ENCODE measurements around the gene CDH13. TPM values are rescaled to one million over a fixed set of nuclear protein-coding genes. Genes with fewer than 3 reads are reported as not detected.

The CDH13 gene
- total and polyA plus RNA-seq, 2 donors (not counting 3 experiments of a cell fraction or from before 2014, with no cell fraction given), result 96.6 to 124 TPM

DNA sequence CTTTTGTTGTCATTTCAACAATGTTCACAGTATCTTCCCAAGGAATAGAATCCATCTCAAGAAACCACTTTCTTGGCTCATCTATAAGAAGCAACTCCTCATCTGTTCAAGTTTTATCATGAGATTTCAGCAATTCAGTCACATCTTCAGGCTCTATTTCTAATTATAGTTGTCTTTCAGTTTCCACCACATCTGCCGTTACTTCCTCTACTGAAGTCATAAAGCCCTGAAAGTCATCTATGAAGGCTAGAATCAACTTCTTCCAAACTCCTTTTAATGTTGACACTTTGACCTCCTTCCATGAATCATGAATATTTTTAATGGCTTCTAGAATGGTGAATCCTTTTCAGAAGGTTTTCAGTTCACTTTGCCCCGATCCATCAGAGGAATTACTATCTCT lies 102.1 kb downstream of the CDH13 start:
- no peaks in the 10 kb centered on the region for H3K79me2 ChIP-seq (ENCODE audit: control insufficient read depth, insufficient read depth, low read length)
- no TSS peak for BruUV-seq (replicated peaks)
- FAIRE-seq, result no peak

More for the DNA sequence above, 102.1 kb downstream of the CDH13 start:
- Histone ChIP-seq H3K27ac (ENCODE audit: insufficient read depth, low read depth, low read length) (no peak overlapping the region), H3K9me1 (replicated peaks; ENCODE audit: control insufficient read depth, extremely low read depth, insufficient read depth, low read length) (no peaks in the 10 kb centered on the region), H2AFZ (ENCODE audit: low read depth, low read length) (no peak overlapping the region), H3K4me1 (ENCODE audit: control insufficient read depth, extremely low read depth, insufficient read depth, low read length) (no peaks in the 10 kb centered on the region), H3K4me3 (replicated peaks in 1 of 3; ENCODE audit: insufficient read depth in 1 of 3, low read depth in 1 of 3, low read length in 3 of 3) (no peak overlapping the region), H3K4me2 (ENCODE audit: insufficient read depth, low read length) (no peak overlapping the region), H3K9ac (replicated peaks; ENCODE audit: extremely low read depth, insufficient read depth, low read length) (no peak overlapping the region), H4K20me1 (replicated peaks; ENCODE audit: control insufficient read depth, extremely low read depth, insufficient read depth, low read length) (peaks cover 2% of the 10 kb centered on the region), H3K9me3 (replicated peaks; ENCODE audit: control insufficient read depth, insufficient read depth, low read length) (no peaks in the 10 kb centered on the region), H3K36me3 (ENCODE audit: control insufficient read depth in 2 of 2, extremely low read depth in 1 of 2, insufficient read depth in 2 of 2, low read length in 2 of 2) (no peaks in the 10 kb centered on the region), H3K27me3 (ENCODE audit: control insufficient read depth in 2 of 2, insufficient read depth in 2 of 2, low read length in 2 of 2) (no peaks in the 10 kb centered on the region)
- POLR2A ChIA-PET, result no interaction called here
- CTCF ChIA-PET, result no interaction called here
- dilution Hi-C loops (cut with MboI; ENCODE audit: extremely low pct_ligation_motif_present, low sequenced_read_pairs) (no loop called here), intact Hi-C loops (cut with micrococcal nuclease) (no loop called here)
- DNase-seq (ENCODE audit: low read depth, low spot score), result no peak
- TF ChIP-seq JUN (IDR thresholded peaks at IDR 0.05; ENCODE audit: borderline replicate concordance, insufficient read depth, insufficient read length, low read depth) (no peak), CTCF (IDR thresholded peaks at IDR 0.05; ENCODE audit: extremely low read depth in 1 of 2, insufficient read depth in 1 of 2, low read depth in 1 of 2, low read length in 2 of 2) (no peak), EZH2 (IDR thresholded peaks at IDR 0.05; ENCODE audit: borderline replicate concordance, low read depth, low read length, severe bottlenecking) (no peak), FOS (IDR thresholded peaks at IDR 0.05; ENCODE audit: borderline replicate concordance, insufficient read depth, low read length) (no peak), MYC (IDR thresholded peaks at IDR 0.05; ENCODE audit: low read depth, low read length) (no peak), GATA2 (IDR thresholded peaks at IDR 0.05; ENCODE audit: insufficient read depth, insufficient read length, low read depth, low read length) (no peak)

Data from endothelial cell of umbilical vein (primary cell).